HCT116 (cell line): ENCODE measurements around the gene PRRC2C. TPM values are rescaled to one million over a fixed set of nuclear protein-coding genes. Genes with fewer than 3 reads are reported as not detected.
"Not testable (repeated sequence)": the region's sequence is repeated elsewhere in the genome, so short reads cannot be mapped to it uniquely, and the experiment has no call there.

Source experiments
- ATAC-seq: fragments of 200-7000 bp; cut with Tn5 transposase; 2 replicates; pipeline ENCODE4 v1.9.1; 2020; ENCODE audit warnings: mild to moderate bottlenecking, moderate library complexity
- BruUV-seq: library from RNA; stranded (reverse); fragments of 400-500 nt; replicated peaks from 2 replicates; lab custom pipeline; 2021; lab: Mats Ljungman, UMichigan
- CTCF ChIA-PET: fragments of 300-600 bp; sonication (Branson Sonifier 250); formaldehyde crosslinking; loops from one replicate; lab custom pipeline; 2021; ENCODE audit warnings: antibody characterized with exemption; lab: Charles Lee
- POLR2A ChIA-PET: fragments of 300-600, 350-600 bp; sonication (Branson Sonifier 250); formaldehyde crosslinking; loops from one replicate; lab custom pipeline; 2021; ENCODE audit warnings: antibody characterized with exemption; lab: Charles Lee
- RAD21 ChIA-PET, 2 experiments: fragments of 300-600 bp; sonication (Branson Sonifier 250); formaldehyde crosslinking; loops; one replicate each; lab custom pipeline; 2023; ENCODE audit warnings: low total read pairs in 2 of 2; ENCODE audit not compliant: uncharacterized antibody in 2 of 2, unreplicated experiment in 2 of 2, low non-redundant PET in 1 of 2; lab: Charles Lee
- DNase-seq: peaks from one replicate; pipeline ENCODE4 v3.0.0-alpha.2; 2010; ENCODE audit warnings: low read depth, low spot score
- H2AFZ ChIP-seq: fragments of 200-600 bp; shearing (Covaris generic), sonication (generic); 2 replicates; pipeline ENCODE4 v1.6.1; 2017; ENCODE audit warnings: low read depth, mixed run types, mixed read lengths, antibody characterized with exemption, low read length; ENCODE audit not compliant: poor library complexity, severe bottlenecking
- H3K27ac ChIP-seq: 2 replicates; pipeline ENCODE4 v1.5.1; 2012; ENCODE audit warnings: low read depth, low read length
- H3K27me3 ChIP-seq: fragments of 200-600 bp; sonication (generic); 2 replicates; pipeline ENCODE4 v1.6.1; 2016; ENCODE audit warnings: mixed run types, low read length, mixed read lengths; ENCODE audit not compliant: insufficient read depth
- H3K36me3 ChIP-seq, 2 experiments: fragments of 200-500 bp in 1 of 2; fragments of 200-600 bp in 1 of 2; sonication (Bioruptor generic) in 1 of 2; sonication (generic) in 1 of 2; 2 replicates each; pipeline versions ENCODE4 v1.5.1 to v1.6.1; 2014 to 2016; ENCODE audit warnings: low read length in 2 of 2, inconsistent platforms in 1 of 2, mixed read lengths in 1 of 2, mixed run types in 1 of 2; ENCODE audit not compliant: insufficient read depth in 2 of 2, control insufficient read depth in 1 of 2
- H3K4me1 ChIP-seq, 2 experiments: fragments of 200-600 bp in 1 of 2; sonication (generic) in 1 of 2; 2 replicates each; pipeline versions ENCODE4 v1.5.1 to v1.6.1; 2012 to 2017; ENCODE audit warnings: low read length in 2 of 2, inconsistent platforms in 1 of 2, mild to moderate bottlenecking in 1 of 2, mixed read lengths in 1 of 2, mixed run types in 1 of 2, moderate library complexity in 1 of 2; ENCODE audit not compliant: insufficient read depth in 2 of 2, control insufficient read depth in 1 of 2
- H3K4me2 ChIP-seq: fragments of 200-600 bp; sonication (generic); 2 replicates; pipeline ENCODE4 v1.6.1; 2017; ENCODE audit warnings: mixed run types, low read length, mixed read lengths
- H3K4me3 ChIP-seq, 2 experiments: fragments of 200-600 bp in 1 of 2; sonication (generic) in 1 of 2; replicated peaks in 1 of 2; 2 replicates each; pipeline ENCODE4 v1.5.1; 2011 to 2016; ENCODE audit warnings: low read length in 2 of 2, control low read depth in 1 of 2, low read depth in 1 of 2, mild to moderate bottlenecking in 1 of 2, mixed read lengths in 1 of 2, mixed run types in 1 of 2
- H3K79me2 ChIP-seq: fragments of 200-600 bp; sonication (generic); 2 replicates; pipeline ENCODE4 v1.6.1; 2017; ENCODE audit warnings: mild to moderate bottlenecking, mixed run types, low read length, moderate library complexity, mixed read lengths; ENCODE audit not compliant: insufficient read depth
- H3K9ac ChIP-seq: fragments of 200-600 bp; sonication (generic); 2 replicates; pipeline ENCODE4 v1.6.1; 2016; ENCODE audit warnings: low read length, mixed read lengths
- H3K9me2 ChIP-seq: fragments of 200-600 bp; sonication (generic), shearing (Covaris generic); 2 replicates; pipeline ENCODE4 v1.6.1; 2017; ENCODE audit warnings: mixed run types, mild to moderate bottlenecking, moderate library complexity; ENCODE audit not compliant: insufficient read depth
- H3K9me3 ChIP-seq, 2 experiments: fragments of 200-500 bp in 1 of 2; fragments of 200-600 bp in 1 of 2; sonication (Bioruptor generic) in 1 of 2; sonication (generic) in 1 of 2; 2 replicates each; pipeline ENCODE4 v1.6.1; 2014 to 2017; ENCODE audit warnings: low read length in 2 of 2, mixed read lengths in 2 of 2, inconsistent platforms in 1 of 2, low read depth in 1 of 2, mild to moderate bottlenecking in 1 of 2, mixed run types in 1 of 2, moderate library complexity in 1 of 2; ENCODE audit not compliant: control insufficient read depth in 1 of 2, insufficient read depth in 1 of 2
- H4K20me1 ChIP-seq: fragments of 200-600 bp; sonication (generic), shearing (Covaris generic); 2 replicates; pipeline ENCODE4 v1.6.1; 2017; ENCODE audit warnings: mixed run types, mild to moderate bottlenecking, moderate library complexity; ENCODE audit not compliant: insufficient read depth
- ATF3 ChIP-seq: IDR thresholded peaks from 2 replicates; pipeline ENCODE4 v1.6.1; 2012
- CBX3 ChIP-seq: IDR thresholded peaks from 2 replicates; pipeline ENCODE4 v1.6.1; 2012; ENCODE audit warnings: low read depth
- CEBPB ChIP-seq: IDR thresholded peaks from 2 replicates; pipeline ENCODE4 v1.6.1; 2012; ENCODE audit warnings: low read depth
- ELF1 ChIP-seq: IDR thresholded peaks from 2 replicates; pipeline ENCODE4 v1.6.1; 2012; ENCODE audit warnings: low read depth, borderline replicate concordance
- EZH2 ChIP-seq: fragments of 200-600 bp; sonication (generic); IDR thresholded peaks from 2 replicates; pipeline ENCODE4 v1.6.1; 2017; ENCODE audit warnings: antibody characterized with exemption, mixed run types
- FOSL1 ChIP-seq: IDR thresholded peaks from 2 replicates; pipeline ENCODE4 v1.6.1; 2012; ENCODE audit warnings: low read depth
- JUND ChIP-seq: IDR thresholded peaks from 2 replicates; pipeline ENCODE4 v1.6.1; 2012
- MAX ChIP-seq: IDR thresholded peaks from 2 replicates; pipeline ENCODE4 v1.6.1; 2012
- POLR2A ChIP-seq: IDR thresholded peaks from 2 replicates; pipeline ENCODE4 v1.7.0; 2011; ENCODE audit warnings: borderline replicate concordance; ENCODE audit not compliant: insufficient read depth, insufficient read length; ENCODE audit errors: extremely low read depth
- REST ChIP-seq: IDR thresholded peaks from 2 replicates; pipeline ENCODE4 v1.6.1; 2012; ENCODE audit warnings: low read depth
- SIN3A ChIP-seq: IDR thresholded peaks from 2 replicates; pipeline ENCODE4 v1.6.1; 2012; ENCODE audit warnings: low read depth
- SP1 ChIP-seq: IDR thresholded peaks from 2 replicates; pipeline ENCODE4 v1.6.1; 2012; ENCODE audit warnings: low read depth
- TCF7L2 ChIP-seq: IDR thresholded peaks from 2 replicates; pipeline ENCODE4 v1.7.0; 2011; ENCODE audit warnings: borderline replicate concordance, inconsistent platforms; ENCODE audit not compliant: insufficient read depth, insufficient read length; ENCODE audit errors: extremely low read depth
- ZFX ChIP-seq: fragments of 450-650 bp; IDR thresholded peaks from 2 replicates; pipeline ENCODE4 v1.6.1; 2017
- ZNF274 ChIP-seq: fragments of 200-500 bp; sonication (Bioruptor generic); IDR thresholded peaks from 2 replicates; pipeline ENCODE4 v1.6.1; 2014; ENCODE audit warnings: mild to moderate bottlenecking, low read depth, low read length, inconsistent platforms
- intact Hi-C: fragments of 100-400 bp; cut with micrococcal nuclease; formaldehyde crosslinking; loops from 2 replicates; pipeline ENCODE4 v1.10.0; 2022
- total RNA-seq: library from RNA; stranded (reverse); gene quantifications from one replicate; pipeline ENCODE4 v1.2.1, GENCODE V29; 2021; ENCODE audit not compliant: unreplicated experiment

Gene PRRC2C
- total RNA-seq, 1 experiment from 2014 or later: 154 TPM

GRCh38 chr1:171600862-171601261 is 115.5 kb downstream of the PRRC2C start:
- no peak for DNase-seq
- Histone ChIP-seq H4K20me1 (no peaks in the 10 kb centered on the region), H3K79me2 (no peaks in the 10 kb centered on the region), H3K9me3 (no peaks in the 10 kb centered on the region), H3K4me1 (no peaks in the 10 kb centered on the region), H3K36me3 (no peaks in the 10 kb centered on the region), H3K9me2 (no peaks in the 10 kb centered on the region), H3K27me3 (no peaks in the 10 kb centered on the region), H3K9ac (no peak overlapping the region), H3K4me3 (no peak overlapping the region), H3K27ac (no peak overlapping the region), H3K4me2 (no peak overlapping the region), H2AFZ (no peak overlapping the region)
- TF ChIP-seq EZH2 (no peak), ZNF274 (no peak), ELF1 (no peak), TCF7L2 (no peak), MAX (no peak), ATF3 (no peak), SIN3A (no peak), JUND (no peak), CEBPB (no peak), CBX3 (no peak), ZFX (no peak), POLR2A (no peak), REST (no peak), FOSL1 (no peak), SP1 (no peak)
- POLR2A ChIA-PET: no interaction called here
- BruUV-seq: no TSS peak
- intact Hi-C loops: no loop called here
- ATAC-seq: no peak
- RAD21 ChIA-PET: no interaction called here
- CTCF ChIA-PET: no interaction called here

- DNase-seq, H3K27me3 ChIP-seq, H4K20me1 ChIP-seq, H3K27ac ChIP-seq, H3K4me1 ChIP-seq, ATAC-seq, BruUV-seq, RAD21 ChIA-PET, intact Hi-C loops, H3K36me3 ChIP-seq, H3K9me2 ChIP-seq, H3K4me2 ChIP-seq, POLR2A ChIA-PET, H3K9me3 ChIP-seq, H3K79me2 ChIP-seq, CTCF ChIA-PET, H3K4me3 ChIP-seq, H3K9ac ChIP-seq, H2AFZ ChIP-seq: not testable (repeated sequence)
Measured at GRCh38 chr1:171603042-171603441, 117.7 kb downstream of the PRRC2C start.
